Measurements from ENCODE around the gene IQSEC3.

DNA sequence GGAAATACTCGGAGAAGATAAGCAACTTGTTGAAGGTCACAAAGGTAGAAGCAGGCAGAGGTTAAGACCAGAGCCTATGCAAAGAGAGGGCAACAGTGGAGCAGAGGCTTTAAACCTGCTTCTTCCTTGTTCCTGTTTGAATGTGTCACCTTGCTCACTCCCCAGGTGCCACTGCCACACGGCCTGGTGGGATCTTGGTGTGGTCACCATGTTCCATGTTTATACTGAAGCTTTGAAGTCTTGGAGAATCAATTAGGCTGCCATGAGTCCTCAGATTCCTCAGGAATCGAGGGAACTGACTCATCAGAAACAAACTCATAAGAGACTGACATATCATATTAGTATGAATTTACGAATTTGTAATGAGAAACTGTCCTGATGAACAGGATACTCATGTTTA, 46.8 kb downstream of the IQSEC3 start:
- TF ChIP-seq, protein P1, sequence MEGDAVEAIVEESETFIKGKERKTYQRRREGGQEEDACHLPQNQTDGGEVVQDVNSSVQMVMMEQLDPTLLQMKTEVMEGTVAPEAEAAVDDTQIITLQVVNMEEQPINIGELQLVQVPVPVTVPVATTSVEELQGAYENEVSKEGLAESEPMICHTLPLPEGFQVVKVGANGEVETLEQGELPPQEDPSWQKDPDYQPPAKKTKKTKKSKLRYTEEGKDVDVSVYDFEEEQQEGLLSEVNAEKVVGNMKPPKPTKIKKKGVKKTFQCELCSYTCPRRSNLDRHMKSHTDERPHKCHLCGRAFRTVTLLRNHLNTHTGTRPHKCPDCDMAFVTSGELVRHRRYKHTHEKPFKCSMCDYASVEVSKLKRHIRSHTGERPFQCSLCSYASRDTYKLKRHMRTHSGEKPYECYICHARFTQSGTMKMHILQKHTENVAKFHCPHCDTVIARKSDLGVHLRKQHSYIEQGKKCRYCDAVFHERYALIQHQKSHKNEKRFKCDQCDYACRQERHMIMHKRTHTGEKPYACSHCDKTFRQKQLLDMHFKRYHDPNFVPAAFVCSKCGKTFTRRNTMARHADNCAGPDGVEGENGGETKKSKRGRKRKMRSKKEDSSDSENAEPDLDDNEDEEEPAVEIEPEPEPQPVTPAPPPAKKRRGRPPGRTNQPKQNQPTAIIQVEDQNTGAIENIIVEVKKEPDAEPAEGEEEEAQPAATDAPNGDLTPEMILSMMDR (IDR thresholded peaks at IDR 0.05) = no peak
- no peak for TF ChIP-seq POLR2AphosphoS5 (IDR thresholded peaks at IDR 0.05)
- no peak for TF ChIP-seq EP300 (IDR thresholded peaks at IDR 0.05)

Measured in upper lobe of left lung (tissue), 4 donors.